Pons (tissue), 1 donor: ENCODE data around the gene TERT.

Experiments
- DNase-seq: peaks from one replicate; pipeline ENCODE4 v3.0.0-alpha.2; 2016; ENCODE audit warnings: low spot score

Gene TERT

DNA sequence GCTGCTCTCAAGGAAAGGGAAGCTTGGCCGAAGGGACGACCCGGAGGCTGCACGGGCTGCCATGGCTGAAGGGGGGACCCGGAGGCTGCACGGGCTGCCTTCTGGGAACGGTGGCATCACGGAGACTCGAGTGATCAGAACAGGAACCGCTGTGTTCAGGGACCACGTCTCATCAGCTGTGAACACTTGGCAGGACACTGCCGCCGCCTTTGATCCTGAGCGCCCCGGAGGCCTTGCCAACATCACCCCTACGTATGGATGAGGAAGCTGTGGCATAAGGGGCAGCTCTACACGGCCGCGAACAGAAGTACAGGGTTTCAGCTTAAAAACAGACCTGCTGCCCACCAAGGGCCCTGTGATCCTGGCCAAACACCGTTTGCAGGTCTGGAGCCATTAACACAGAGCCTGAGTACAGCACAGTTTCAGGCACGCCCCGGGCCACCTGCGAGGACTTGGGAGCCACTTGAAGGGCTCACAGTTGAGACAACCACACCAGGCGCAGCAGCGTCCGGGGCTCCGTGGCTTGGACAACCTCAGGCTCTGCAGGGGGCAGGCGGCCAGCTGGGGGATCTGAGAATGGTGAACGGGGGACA lies 23.9 kb upstream of the TERT start:
- no peak for DNase-seq

DNA sequence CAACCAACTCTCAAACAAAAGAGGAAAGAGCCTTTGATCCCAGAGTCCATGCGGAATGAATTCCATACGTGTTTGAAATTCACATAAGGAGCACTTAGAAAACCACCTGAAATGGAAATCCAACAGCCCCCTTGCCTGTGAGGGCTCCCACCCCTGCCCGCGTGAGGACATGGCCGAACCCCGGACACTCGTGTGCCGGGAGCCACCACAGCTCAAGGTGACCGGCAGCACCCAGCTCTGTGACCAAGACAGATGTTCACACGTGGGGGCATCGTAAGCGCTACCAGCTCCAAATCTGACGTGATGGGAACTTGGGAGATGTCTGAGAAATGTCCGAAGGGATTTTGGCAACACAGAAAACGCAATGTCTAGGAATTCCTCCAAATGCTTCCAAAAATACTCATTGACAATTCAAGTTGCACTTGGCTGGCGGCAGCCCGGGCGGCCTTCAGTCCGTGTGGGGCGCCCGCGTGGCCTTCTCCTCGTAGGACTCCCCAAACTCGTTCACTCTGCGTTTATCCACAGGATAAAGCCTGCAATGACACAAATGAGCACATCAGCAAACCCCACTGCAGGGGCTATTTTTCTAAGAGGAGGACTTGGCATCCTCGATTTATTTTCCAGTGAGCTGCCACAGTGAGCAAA lies 23.2 kb upstream of the TERT start:
- DNase-seq, result no peak

DNA sequence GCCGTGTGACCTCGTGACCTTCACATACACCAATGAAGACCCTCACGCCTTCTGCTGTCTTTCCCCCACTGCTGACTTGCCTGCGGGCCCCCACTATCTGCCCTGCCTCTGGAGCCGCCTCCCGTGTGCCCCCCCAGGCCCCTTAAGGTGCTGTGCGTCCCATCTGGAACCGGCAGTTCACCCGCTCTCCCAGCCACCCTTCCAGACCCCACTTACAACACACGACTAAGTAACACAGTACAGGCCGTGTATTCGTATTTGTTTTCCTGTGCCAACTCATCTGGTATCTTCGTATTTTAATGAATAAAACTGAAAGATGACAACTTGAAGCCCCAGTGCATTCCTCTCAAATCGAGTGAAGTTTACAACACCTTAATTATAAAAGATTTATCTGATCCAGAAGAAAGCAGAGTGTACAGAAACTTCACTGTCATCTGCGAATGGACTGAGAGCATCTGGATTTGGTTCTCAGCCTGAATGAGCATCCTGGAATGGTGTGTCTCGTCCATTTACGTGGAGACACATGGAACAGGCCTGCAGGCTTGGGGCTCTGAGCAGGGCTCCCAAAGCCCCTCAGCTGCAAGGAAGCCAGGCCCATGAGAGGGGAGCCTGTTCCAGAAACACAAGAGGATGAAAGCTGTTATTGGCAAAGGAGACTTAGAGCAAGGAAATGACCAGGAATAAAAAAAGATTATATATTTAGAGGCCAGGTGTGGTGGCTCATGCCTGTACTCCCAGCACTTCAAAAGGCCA lies 21.9 kb upstream of the TERT start:
- DNase-seq, result no peak

DNA sequence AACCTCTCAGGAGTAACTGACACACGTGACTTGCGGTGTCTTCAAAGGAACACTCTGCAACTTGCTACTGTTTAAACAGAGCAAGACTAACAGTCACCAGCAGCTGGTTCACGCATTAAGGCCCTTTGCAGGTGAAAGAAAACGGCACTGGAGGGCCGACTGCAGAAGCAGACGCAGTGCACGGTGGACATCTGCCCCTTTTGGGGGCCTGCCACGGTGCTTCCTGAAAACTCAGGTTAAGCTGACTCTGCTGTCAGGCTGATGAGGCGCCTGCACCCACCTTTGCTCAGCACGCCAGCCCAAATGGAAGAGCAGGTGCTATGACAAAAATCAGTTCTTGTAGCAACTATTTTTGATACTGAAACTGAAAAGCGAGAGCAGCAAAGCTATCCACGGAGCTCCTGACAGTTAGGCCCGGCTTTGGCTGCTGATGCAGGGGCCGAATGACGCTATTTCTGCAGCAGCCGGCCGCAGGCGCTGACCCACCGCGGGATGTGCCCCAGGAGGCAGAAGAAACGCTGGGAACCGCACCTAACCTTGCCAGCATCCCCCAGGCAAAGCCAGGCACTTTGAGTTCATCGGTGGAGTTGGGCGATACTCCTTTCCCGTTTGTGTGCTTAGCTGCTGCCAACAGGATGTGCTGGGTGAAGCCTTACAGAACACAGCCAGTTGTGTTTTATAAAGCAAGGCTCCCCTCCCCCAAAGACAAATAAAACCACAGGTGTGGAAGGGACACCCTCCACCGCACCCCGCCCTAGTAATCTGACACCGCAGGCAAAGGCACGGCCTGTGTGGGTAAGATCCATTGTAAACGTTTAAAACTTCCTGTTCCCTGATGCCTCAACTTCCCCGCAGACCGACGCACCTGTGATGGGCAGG lies 21.1 kb upstream of the TERT start:
- no peak for DNase-seq

DNA sequence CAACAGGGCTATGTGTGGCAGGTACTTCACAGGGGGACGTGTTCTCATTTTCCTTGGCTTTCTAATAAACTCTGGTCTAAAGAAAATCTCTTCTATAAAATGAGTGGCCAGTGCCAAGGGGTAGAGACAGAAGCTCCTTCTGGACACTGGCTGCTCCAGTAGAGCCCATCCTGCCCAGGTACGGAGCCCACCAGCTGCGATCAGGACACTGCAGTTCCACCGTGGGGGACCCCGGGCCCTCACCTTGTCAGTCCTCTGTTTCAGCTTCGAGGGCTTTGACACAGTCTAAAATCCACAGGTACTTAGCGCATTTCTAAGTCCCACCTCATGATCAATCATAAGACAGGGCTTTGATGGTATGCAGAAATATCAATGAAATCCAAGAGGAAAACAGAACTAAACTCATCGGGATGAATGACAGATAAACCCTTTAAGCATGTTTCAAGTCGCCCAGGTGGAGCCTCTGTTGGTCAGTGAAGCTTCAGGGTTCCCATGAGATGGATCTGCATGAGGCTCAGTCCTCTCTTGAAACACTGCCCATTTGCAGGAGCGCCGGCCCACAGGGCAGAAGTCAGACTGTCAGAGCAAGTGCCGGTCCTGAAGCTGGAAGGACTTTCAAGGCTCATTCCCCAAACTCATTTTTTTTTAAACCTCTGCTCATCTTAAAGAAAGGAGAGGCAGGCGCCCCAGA lies 20.3 kb upstream of the TERT start:
- no peak for DNase-seq

DNA sequence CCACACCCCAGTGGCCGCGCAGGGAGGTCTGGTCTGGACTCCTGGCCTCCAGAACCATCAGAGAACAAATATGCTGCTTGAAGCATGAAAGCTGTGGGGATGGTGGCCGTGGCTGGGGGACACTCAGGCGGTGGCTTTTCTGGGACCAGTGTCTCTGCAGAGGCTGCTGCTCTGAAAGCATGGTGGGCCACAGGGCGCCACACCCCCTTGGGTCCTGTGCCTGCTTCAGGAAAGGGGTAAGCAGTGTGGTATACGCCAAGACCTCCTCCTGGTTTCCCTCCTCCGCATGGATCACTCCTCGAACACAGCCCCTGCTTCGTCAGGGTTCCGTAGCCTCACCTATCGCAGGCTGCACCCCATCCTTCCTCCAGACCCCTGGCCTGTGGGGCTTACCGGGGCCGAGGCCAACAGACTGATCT lies 19.7 kb upstream of the TERT start:
- DNase-seq, result no peak

DNA sequence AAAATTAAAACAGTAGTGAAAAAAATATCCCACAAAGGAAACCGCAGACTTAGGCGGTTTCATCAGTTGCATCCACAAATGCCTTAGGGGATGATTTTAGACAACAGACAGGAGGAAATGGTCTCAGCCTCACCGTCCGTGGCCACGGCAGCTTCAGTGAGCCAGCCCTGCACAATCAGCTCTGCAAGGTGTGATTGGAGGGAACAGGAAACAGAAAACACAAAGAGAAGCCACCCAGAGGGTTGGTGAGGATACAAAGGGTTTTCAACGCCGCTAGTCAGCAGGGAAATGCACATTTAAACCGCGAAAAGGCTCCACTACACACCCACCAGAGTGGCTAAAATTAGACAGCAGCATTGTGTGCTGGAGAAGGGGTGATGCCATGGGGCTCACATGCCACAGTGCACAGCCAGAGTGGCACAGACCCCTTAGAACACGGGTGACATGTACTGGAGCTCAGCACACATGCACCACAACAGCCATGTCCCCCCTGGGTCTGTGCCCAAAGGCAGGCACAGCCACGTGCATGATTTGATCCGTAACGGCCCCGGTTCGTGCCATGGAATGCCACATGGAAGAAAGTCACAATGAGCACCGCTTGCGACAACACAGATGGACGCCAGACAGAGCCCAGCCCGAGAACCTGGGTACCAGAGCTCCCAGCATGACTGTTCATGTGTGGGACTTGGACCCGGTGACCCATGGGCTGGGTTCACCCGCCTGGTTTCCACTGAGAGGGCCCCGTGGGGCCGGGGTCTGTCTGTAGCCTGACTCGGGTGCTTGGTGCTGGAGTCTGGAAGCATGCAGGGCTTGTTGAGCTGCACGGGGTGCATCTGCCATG lies 18.3 kb upstream of the TERT start:
- DNase-seq, result no peak

DNA sequence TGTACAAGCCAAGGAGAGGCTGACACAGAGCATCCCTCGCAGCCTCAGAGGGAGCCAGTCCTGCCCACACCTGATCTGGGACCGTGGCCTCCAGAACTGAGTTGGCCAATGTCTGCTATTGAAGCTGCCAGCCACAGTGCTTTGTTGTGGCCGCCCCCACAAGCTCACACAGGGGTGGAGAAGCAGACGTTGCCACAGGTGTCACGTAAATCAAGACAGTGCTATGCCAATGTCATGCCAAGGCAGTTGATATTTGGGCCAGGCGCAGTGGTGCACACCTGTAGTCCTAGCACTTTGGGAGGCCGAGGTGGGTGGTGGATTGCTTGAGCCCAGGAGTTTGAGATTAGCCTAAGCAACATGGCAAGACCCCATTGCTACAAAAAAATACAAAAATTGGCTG lies 17.3 kb upstream of the TERT start:
- DNase-seq, result no peak

DNA sequence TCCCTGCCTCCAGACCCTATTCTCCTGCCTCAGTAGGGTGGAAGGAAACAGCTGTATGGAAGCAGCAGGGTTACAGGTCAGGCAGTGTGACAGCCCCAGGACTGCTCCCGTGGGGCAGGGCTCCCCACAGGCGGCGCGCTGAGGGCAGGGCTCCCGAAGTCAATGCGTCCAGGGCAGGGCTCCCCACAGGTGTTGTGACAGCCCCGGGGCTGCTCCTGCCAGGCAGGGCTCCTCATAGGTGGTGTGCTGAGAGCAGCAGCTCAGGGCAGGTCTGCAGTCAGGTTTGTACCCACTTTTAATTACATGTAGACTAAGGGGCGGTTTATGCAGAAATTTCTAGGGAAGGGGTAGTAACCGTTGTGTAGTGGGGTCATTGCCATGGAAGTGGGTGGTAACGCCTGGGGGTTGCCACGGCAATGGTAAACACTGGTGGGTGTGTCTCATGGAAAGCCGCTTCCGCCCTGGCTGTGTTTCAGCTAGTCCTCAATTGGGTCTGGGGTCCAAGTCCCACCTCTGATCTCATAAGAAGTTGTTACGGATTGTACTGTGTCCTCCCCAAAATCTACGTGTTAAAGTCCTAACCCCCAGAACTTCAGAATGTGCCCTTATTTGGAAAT lies 16.7 kb upstream of the TERT start:
- no peak for DNase-seq

DNA sequence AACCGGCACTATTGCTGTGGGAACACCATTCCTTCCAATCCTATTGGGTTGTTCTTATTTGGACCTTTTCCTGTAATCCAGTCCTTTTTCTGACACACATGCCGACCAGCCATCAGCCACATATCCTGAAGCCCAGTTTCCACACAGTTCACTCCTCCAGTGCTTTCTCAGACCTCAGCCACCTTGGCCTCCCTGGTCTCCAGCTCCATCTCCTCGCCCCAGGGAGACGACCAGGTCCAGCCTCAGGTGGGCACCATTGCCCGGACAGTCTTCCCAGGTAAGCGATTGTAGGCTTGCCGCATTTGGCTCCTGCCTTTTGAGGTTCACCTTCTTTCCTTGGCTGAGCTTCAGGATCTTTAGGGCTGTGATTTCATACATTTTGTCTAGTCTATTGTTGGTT lies 15.2 kb upstream of the TERT start:
- no peak for DNase-seq

DNA sequence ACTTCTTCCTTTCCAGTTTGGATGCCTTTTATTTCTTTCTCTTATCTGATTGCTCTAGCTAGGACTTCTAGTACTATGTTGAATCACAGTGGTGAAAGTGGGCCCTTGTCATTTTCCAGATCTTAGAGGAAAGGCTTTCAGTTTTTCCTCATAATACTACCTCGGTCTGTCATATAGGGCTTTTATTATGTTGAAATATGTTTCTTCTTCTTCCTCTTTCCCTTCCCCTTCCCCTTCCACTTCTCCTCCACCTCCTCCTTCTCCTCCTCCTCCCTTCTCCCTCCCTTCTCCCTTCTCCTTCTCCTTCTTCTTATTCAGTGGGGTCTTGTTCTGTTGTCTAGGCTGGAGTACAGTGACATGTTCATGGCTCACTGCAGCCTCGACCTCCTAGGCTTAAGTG lies 9.2 kb upstream of the TERT start:
- DNase-seq, result no peak

DNA sequence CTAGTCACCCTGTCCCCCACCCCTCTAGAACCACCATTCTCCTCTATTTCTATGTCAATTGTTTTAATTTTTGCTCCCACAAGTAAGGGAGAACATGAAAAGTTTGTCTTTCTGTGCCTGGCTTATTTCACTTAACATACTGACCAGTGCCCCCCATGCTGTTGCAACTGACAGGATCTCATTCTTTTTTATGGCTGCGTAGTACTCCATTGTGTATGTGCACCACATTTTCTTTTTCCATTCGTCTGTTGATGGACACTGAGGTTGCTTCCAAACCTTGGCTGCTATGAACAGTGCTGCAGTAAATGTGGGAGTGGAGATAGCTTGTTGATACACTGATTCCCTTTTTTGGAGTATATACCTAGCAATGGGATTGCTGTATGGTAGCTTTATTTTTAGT lies 7.4 kb upstream of the TERT start:
- DNase-seq, result no peak

DNA sequence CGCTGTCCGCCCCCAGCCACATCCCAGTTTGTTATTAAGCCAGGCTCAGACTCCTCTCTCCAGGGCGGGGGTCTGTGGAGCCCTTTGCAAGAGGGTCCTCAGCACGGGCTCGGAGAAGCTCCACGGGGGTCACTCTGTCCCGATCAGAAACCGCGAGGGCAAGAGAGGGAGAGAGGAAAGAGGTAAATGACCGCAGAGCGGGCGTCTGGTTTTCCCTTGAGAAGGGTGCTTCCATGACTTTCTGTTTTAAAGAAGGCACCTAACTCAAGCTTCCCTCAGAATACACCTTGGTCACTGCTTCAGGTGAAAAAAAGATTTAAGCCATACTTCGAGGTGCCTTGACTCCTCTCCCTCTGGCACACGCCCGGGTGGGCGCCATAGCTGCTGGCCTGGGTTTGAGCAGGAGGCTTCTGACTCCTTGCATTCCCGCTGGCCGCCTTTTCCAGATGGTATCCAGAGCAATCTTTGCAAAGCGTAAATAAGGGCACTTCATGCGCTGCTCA lies 5.8 kb upstream of the TERT start:
- no peak for DNase-seq

DNA sequence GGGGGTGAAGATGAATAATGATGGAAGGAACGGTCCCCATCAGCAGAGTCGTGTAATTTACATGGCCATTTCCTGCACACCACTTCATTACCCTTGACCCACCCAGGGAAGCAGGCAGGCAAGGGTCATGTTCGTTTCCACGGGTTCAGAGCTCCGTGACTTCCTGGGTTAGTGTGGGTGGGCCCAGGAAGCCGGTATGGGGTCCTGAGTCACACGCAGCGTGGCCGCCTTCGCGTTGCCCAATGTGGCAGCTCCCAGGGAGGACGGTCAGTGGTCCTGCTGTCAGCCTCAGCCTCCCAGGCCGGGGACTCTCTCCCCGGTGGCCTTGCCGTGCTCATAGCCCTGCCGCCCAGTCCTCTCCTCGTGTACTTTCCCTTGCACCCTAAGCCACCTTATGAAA lies 5.1 kb upstream of the TERT start:
- DNase-seq, result no peak

DNA sequence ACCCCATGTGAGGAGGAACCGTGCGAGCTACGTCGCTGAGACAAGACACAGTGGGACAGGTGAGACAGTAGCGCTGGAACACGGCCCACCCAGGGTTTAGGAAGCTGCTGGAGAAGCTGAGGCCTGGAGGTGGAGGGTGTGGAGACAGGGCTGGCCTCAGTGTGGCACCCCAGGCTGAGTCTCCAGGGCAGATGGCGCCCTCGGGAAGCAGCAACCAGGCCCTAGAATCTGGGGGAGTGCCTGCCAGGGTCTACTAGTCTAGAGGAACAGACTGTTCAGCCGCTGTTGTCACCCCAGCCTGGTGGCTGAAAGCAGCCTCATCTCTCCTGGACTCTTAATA lies 4.6 kb upstream of the TERT start:
- no peak for DNase-seq

DNA sequence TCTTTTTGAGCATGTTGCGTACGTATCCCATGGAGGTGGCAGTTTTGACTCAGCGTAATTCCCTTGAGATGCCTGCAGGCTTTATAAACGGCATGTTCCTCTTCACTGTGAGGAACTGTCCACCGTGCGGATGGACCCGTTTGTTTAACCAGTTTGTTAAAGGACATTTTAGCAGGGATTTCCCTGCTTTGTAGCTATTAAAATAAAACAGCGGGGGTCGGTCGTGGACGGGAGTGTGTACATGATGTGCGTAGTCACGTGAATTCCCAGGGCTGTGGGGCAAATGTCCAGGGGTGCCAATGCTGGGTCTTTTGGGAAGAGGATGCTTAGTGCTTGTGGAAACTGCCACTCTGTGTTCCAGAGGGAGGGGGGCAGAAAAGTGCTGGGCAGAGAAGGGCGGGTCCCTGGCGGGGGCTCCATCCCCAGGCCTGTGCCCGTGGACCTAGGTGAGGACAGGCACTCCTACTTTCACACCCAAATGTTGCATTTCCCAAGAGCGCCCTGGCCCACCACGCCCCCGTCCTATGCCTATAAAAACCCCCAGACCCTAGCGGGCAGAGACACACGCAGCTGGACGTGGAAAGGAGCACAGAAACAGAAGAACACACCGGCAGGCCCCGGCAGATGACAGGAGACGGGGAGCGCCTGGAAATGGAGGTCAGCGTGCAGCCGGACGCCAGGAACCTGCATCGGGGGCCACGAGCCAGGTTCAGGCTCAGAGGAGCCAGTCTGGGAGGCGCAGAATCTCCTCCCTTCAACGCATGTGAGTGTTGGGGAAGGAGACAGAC lies 4.0 kb upstream of the TERT start:
- no peak for DNase-seq

DNA sequence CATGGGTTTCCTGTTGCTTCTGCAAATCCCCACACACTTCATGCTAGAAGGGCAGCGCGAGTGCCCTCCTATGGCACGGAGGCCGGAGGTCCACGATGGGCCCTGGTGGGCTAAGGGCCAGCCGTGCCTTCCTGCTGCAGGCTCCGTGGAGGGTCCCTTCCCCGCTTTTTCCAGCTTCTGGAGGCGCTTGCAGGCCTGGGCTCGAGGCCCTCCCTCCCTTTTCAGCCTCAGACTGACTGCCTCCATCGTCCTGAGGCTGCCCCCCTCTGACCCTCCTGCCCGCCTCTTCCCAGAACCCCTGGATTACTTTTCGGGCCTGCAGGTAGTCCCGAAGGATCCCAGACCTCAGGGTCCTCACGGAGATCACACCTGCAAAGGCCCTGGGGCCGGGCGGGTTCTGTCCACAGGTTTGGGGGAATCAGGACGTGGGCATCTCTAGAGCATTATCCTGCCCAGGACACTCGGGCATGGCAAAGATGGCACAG lies 3.2 kb upstream of the TERT start:
- DNase-seq, result no peak

DNA sequence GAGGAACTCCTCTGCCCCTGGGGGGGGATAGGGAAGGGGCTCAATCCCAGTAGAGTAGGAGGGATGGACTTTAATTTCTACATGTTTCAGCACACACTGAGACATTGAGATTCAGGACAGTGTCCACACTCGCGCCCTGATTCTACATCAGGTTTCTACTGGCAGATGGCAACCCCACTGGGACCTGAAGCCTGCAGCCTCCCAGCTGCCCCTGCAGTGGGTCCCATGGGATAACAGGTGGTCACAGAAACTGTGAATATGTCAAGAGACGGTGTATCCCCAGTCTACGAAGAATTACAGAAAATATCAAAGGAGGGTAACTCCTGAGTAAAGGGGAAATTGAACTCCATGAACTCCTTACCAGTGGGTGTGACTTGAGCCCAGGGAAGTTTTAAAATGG lies 2.4 kb upstream of the TERT start:
- DNase-seq, result no peak

DNA sequence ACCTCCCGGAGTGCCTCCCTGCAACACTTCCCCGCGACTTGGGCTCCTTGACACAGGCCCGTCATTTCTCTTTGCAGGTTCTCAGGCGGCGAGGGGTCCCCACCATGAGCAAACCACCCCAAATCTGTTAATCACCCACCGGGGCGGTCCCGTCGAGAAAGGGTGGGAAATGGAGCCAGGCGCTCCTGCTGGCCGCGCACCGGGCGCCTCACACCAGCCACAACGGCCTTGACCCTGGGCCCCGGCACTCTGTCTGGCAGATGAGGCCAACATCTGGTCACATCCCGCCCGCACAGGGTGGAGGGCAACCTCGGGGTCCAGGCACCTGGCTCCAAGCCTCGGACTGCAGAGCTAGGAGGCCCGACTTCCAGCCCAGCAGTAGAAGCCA lies 776 bp upstream of the TERT start:
- no peak for DNase-seq
